Tibial nerve (tissue), 4 donors: ENCODE data around the gene EFCAB6. TPM values are rescaled to one million over a fixed set of nuclear protein-coding genes. Genes with fewer than 3 reads are reported as not detected.

ENCODE experiments used
- DNase-seq, 2 donors: peaks; one replicate each; pipeline ENCODE4 v3.0.0-alpha.2; 2019; ENCODE audit warnings: low spot score in 2 of 2
- H3K27ac ChIP-seq, 4 donors: fragments of 200-600 bp; sonication (generic) in 3 of 4; one replicate each; pipeline ENCODE4 v1.5.1; 2017 to 2019; ENCODE audit warnings: mild to moderate bottlenecking in 1 of 4
- H3K27me3 ChIP-seq, 2 donors: fragments of 200-600 bp; sonication (generic) in 1 of 2; one replicate each; pipeline versions ENCODE4 v1.5.1 to v1.6.0; 2017 to 2019
- H3K36me3 ChIP-seq, 3 donors: fragments of 200-600 bp; sonication (generic); one replicate each; pipeline ENCODE4 v1.5.1; 2018 to 2019
- H3K4me1 ChIP-seq, 4 donors: fragments of 200-600 bp; sonication (generic) in 3 of 4; one replicate each; pipeline ENCODE4 v1.5.1; 2017 to 2019
- H3K4me3 ChIP-seq, 4 donors: fragments of 200-600 bp; sonication (generic) in 3 of 4; one replicate each; pipeline ENCODE4 v1.5.1; 2017 to 2019; ENCODE audit warnings: mild to moderate bottlenecking in 1 of 4, moderate library complexity in 1 of 4
- H3K9me3 ChIP-seq, 4 donors: fragments of 200-600 bp; sonication (generic) in 3 of 4; one replicate each; pipeline ENCODE4 v1.5.1; 2017 to 2019
- EP300 ChIP-seq, 2 donors: sonication (generic); formaldehyde crosslinking; IDR thresholded peaks; one replicate each; pipeline ENCODE4 v1.6.1; 2017; ENCODE audit warnings: antibody characterized with exemption in 2 of 2, mild to moderate bottlenecking in 1 of 2
- POLR2A ChIP-seq, 2 donors: fragments of 450-650 bp; IDR thresholded peaks; one replicate each; pipeline ENCODE4 v1.6.1; 2017; ENCODE audit warnings: antibody characterized with exemption in 2 of 2, mild to moderate bottlenecking in 2 of 2, moderate library complexity in 2 of 2
- WGBS, 2 donors: methylation state at CpG; one replicate each; pipeline ENCODE4 v1.1.5; 2018; 5-methylcytosine and 5-hydroxymethylcytosine counted together
- total RNA-seq, 4 donors: library from RNA; depleted of rRNA; stranded (reverse); fragments of >200 nt; gene quantifications; one replicate each; pipeline ENCODE4 v1.1.0, GENCODE V29; 2016
- TF ChIP-seq, protein P1 (sequence below), 5 experiments: fragments of 200-600 bp in 3 of 5; fragments of 450-650 bp in 2 of 5; sonication (generic) in 3 of 5; IDR thresholded peaks; one replicate each; pipeline ENCODE4 v1.5.1; 2016 to 2019; ENCODE audit warnings: antibody characterized with exemption in 5 of 5, mild to moderate bottlenecking in 3 of 5, moderate library complexity in 2 of 5

The EFCAB6 gene
- total RNA-seq, 4 donors from 2014 or later, result 3.3 to 9.2 (median 6.8) TPM

DNA sequence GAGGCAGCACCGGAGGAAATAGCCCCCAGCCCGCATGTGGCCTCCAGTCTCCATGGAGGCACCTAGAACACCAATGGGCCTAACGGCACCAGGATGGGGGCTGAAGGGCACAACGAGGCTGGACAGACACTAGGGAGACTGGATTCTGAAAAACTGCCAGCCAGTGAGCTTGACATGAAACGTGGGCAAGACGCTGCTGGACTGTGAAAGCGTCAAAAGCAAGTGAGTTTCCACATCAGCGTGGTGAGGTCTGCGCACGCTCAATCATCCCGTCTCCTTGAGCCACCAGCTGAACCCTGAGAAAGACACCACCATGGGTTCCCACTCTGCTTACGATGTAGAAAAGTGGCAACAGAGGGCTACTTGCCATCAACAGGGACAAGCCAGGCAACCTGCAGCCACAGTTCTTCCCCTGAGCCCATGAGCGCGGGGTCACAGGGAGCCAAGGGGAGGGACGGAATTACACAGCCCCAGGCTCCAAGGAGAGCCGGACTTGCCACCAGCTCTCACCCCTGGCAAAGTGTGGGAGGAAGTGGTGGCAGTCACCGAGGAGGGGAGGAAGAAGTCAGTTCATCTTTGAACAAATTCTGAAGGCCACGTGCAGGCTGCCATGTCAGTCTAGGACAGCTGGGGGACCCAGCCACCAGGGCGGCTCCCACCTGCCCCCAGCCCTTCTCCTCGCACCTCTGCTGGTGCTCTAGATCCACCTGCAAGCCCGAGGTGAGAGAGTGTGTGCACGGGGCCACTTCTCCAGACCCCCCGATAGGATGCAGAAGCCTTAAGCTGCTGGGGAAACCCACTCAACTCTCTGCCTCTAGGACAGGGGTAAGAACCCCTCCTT lies 269.2 kb downstream of the EFCAB6 start:
- H3K27me3 ChIP-seq, result no peaks in the 10 kb centered on the region
- no peak for DNase-seq
- whole genome bisulfite sequencing, 2 donors, result 85 to 90% methylated on average over 23 of the region's 23 CpGs
- H3K27ac ChIP-seq, result no peak overlapping the region
- H3K9me3 ChIP-seq, result no peaks in the 10 kb centered on the region
- H3K4me1 ChIP-seq, result no peaks in the 10 kb centered on the region
- TF ChIP-seq POLR2A (IDR thresholded peaks at IDR 0.05) (no peak), EP300 (IDR thresholded peaks at IDR 0.05) (no peak)
- TF ChIP-seq, protein P1, sequence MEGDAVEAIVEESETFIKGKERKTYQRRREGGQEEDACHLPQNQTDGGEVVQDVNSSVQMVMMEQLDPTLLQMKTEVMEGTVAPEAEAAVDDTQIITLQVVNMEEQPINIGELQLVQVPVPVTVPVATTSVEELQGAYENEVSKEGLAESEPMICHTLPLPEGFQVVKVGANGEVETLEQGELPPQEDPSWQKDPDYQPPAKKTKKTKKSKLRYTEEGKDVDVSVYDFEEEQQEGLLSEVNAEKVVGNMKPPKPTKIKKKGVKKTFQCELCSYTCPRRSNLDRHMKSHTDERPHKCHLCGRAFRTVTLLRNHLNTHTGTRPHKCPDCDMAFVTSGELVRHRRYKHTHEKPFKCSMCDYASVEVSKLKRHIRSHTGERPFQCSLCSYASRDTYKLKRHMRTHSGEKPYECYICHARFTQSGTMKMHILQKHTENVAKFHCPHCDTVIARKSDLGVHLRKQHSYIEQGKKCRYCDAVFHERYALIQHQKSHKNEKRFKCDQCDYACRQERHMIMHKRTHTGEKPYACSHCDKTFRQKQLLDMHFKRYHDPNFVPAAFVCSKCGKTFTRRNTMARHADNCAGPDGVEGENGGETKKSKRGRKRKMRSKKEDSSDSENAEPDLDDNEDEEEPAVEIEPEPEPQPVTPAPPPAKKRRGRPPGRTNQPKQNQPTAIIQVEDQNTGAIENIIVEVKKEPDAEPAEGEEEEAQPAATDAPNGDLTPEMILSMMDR (IDR thresholded peaks at IDR 0.05), result no peak
- H3K4me3 ChIP-seq, result no peak overlapping the region
- H3K36me3 ChIP-seq, result peaks cover 0 to 19% (median 0%) of the 10 kb centered on the region in 3 donors

DNA sequence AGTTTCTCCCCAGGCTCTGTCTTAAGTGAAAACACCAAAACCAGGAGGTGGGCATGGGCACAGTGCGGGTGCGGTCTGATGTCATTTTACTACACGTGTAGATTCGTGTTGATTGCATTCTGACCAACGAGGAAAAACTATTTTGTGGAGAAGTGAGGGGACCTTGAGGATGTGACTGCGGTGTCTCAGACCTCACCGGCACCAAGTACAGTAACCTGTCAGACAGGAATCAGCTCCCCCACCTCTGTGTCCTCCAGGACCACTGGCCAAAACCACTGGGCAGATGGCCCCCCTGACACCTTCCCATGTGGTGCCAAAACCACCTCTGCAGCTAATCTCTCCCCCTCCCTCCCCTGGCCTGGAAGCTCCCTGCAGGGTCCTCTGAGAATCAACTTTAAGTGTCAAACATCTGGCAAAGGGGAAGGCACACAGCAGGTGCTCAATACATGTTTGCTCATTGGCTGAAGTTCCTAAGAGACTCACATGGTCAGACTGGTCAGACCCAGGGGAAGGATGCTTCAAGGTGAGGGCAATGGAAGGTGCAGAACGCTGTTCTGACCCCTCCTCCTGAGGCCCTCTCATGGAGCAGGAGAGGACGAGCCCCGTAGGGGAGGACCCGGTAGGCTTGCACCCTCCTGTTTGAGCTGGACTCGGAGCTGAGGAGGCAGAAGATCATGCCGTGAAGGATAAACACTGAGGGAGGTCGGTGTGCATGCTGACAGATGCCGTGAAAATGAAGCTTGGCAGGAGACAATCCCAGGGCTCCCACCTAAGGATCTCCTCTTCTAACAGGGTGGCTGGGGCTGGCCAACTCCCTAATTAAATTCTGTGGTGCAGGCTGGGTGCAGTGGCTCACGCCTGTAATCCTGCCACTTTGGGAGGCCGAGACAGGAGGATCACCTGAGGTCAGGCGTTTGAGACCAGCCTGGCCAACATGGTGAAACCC lies 270.4 kb downstream of the EFCAB6 start:
- 75 to 85% methylated on average over 18 of the region's 18 CpGs for WGBS, 2 donors
- no peak for DNase-seq
- TF ChIP-seq EP300 (IDR thresholded peaks at IDR 0.05) (no peak), POLR2A (IDR thresholded peaks at IDR 0.05) (no peak)
- Histone ChIP-seq H3K27ac (no peak overlapping the region), H3K9me3 (peaks cover 0 to 8% (median 0%) of the 10 kb centered on the region in 4 donors), H3K36me3 (peaks cover 0 to 28% (median 0%) of the 10 kb centered on the region in 3 donors), H3K4me1 (no peaks in the 10 kb centered on the region), H3K4me3 (no peak overlapping the region), H3K27me3 (no peaks in the 10 kb centered on the region)

DNA sequence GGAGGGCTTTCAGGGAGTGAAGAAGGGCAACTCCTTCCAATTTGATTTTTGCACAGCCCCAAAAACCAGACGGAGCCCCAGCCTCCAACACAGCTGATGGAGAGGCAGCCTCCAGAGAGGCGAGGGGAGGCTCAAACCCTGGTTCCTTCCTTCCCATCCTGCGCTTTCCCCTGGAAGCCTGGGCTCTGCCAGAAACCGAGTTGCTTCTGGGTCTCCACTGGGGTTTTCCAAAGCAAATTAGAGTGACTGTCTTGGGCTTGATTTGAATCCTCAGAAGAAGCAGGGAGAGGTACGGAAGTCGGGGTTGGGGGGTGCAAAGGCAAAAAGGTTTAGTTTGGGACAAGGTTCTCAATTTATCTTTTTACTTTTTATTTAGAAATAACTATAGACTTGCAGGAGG lies 271.1 kb downstream of the EFCAB6 start:
- Histone ChIP-seq H3K9me3 (peaks cover 0 to 8% (median 0%) of the 10 kb centered on the region in 4 donors), H3K4me1 (no peaks in the 10 kb centered on the region), H3K36me3 (peaks cover 0 to 32% (median 0%) of the 10 kb centered on the region in 3 donors), H3K27me3 (no peaks in the 10 kb centered on the region), H3K27ac (no peak overlapping the region), H3K4me3 (no peak overlapping the region)
- 81 to 83% methylated on average over 6 of the region's 6 CpGs for whole genome bisulfite sequencing, 2 donors
- TF ChIP-seq POLR2A (IDR thresholded peaks at IDR 0.05) (no peak), EP300 (IDR thresholded peaks at IDR 0.05) (no peak)
- TF ChIP-seq, protein P1 (IDR thresholded peaks at IDR 0.05), result no peak
- DNase-seq, result no peak

DNA sequence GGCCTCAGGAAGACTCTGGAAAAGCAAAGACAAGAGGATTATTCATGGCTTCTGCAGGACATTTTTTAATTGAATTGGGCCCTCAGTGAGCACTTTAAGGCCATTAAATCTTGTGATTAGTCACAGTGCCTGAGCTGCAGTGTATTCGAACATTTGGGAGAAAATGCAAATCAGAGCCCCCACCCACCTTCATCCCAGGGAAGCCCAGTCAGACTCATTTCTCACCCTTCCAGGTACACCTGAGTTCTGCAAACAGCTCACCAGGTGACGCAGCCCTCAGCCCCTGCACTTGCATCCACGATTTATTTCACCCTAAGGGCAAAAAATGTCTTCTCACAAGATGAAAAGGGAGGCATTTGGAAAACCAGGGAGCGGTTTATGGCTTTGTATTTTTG lies 271.6 kb downstream of the EFCAB6 start:
- TF ChIP-seq, protein P1 (IDR thresholded peaks at IDR 0.05), result no peak
- TF ChIP-seq POLR2A (IDR thresholded peaks at IDR 0.05) (no peak), EP300 (IDR thresholded peaks at IDR 0.05) (no peak)
- Histone ChIP-seq H3K9me3 (peaks cover 0 to 8% (median 0%) of the 10 kb centered on the region in 4 donors), H3K27ac (no peak overlapping the region), H3K4me3 (no peak overlapping the region), H3K27me3 (no peaks in the 10 kb centered on the region), H3K4me1 (no peaks in the 10 kb centered on the region), H3K36me3 (peaks cover 0 to 35% (median 0%) of the 10 kb centered on the region in 3 donors)
- DNase-seq, result no peak
- 46 to 58% methylated on average over 4 of the region's 4 CpGs for WGBS, 2 donors

DNA sequence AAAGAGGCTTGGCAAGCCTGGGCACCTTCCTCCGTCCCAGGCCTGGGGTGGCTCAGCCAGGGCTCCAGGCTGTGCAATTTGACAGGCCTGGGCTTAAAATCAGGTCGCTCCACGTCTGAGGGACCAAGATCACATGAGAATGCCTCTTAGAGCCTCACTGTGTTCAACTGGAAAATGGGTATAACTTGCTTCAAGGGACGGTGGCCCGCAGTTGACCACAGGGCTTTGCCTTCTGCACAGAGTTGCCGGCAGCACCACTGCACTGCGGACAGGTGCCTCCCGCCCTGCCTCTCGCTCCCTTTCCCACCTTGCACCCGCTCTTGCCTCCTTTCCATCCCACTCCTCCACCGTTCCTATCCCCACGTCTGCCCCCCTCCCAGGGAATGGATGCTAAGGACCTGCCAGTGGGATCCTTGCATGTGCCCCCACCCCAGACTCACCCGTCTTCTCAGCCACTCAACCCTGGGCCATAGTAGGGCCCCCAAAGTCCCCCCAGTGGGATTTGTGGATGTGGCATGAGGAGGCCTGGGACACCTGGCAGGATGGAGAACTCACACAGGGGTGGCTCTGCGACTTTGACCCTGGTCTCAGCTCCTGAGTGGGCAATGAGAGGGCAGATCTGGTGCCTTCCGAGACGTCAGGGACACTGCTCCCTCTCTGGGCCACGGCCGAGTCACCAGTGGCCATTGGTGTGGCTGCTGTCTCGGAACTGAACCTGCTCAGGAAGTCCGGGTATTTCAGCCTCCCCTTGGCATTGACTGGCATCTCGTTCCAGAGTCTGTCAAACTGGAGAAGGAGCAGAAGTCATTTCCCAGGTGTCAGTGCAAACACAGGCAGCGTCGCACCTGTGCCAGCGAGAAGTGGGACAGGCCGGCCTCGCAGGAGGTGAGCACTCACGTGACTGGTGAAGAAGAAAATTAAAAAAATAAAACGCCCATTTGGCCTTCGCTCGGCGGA lies 272.3 kb downstream of the EFCAB6 start:
- Histone ChIP-seq H3K4me3 (no peak overlapping the region), H3K27me3 (no peaks in the 10 kb centered on the region)
- 79 to 82% methylated on average over 31 of the region's 31 CpGs for WGBS, 2 donors

More for the DNA sequence above, 272.3 kb downstream of the EFCAB6 start:
- TF ChIP-seq, protein P1 (IDR thresholded peaks at IDR 0.05), result no peak
- TF ChIP-seq POLR2A (IDR thresholded peaks at IDR 0.05), result no peak
- TF ChIP-seq EP300 (IDR thresholded peaks at IDR 0.05), result no peak
- no peaks in the 10 kb centered on the region for H3K4me1 ChIP-seq
- peaks cover 0 to 8% (median 0%) of the 10 kb centered on the region in 4 donors for H3K9me3 ChIP-seq
- no peak for DNase-seq
- no peak overlapping the region for H3K27ac ChIP-seq
- H3K36me3 ChIP-seq, result peaks cover 0 to 42% (median 0%) of the 10 kb centered on the region in 3 donors
